Left ventricle myocardium inferior (tissue), 1 donor: ENCODE measurements around the gene DIRAS1. TPM values are rescaled to one million over a fixed set of nuclear protein-coding genes. Genes with fewer than 3 reads are reported as not detected.

Experiments used
- DNase-seq: peaks from one replicate; pipeline ENCODE4 v3.0.0-alpha.2; 2020
- H3K27ac ChIP-seq: fragments of 200-600 bp; replicated peaks from 2 replicates; pipeline ENCODE4 v1.8.0; 2021
- H3K27me3 ChIP-seq: fragments of 200-600 bp; 2 replicates; pipeline ENCODE4 v1.8.0; 2021; ENCODE audit warnings: low read depth
- H3K36me3 ChIP-seq: fragments of 200-600 bp; 2 replicates; pipeline ENCODE4 v1.8.0; 2021
- H3K4me1 ChIP-seq: fragments of 200-600 bp; 2 replicates; pipeline ENCODE4 v1.8.0; 2021
- H3K4me3 ChIP-seq: fragments of 200-600 bp; 2 replicates; pipeline ENCODE4 v1.8.0; 2021; ENCODE audit warnings: mild to moderate bottlenecking, moderate library complexity
- H3K9me3 ChIP-seq: fragments of 200-600 bp; replicated peaks from 2 replicates; pipeline ENCODE4 v1.8.0; 2021
- CTCF ChIP-seq: fragments of 200-600 bp; IDR thresholded peaks from 2 replicates; pipeline ENCODE4 v1.8.0; 2021; ENCODE audit warnings: antibody characterized with exemption, mild to moderate bottlenecking, borderline replicate concordance
- intact Hi-C: fragments of 100-400 bp; cut with micrococcal nuclease; formaldehyde crosslinking; loops from one replicate; pipeline ENCODE4 v1.11.0; 2022
- total RNA-seq: library from RNA; stranded (reverse); fragmentation: NEBNext Ultra II Directional; extraction: Animal tissue kit (Norgen Biotek cat#: 25700); gene quantifications from one replicate; pipeline ENCODE4 v1.2.1, GENCODE V29; 2021
- donor health status: DM: no; HTN: yes; CAD: no; lungs with severe emphysema.

Gene DIRAS1
- total RNA-seq, 1 donor from 2014 or later = 195 TPM

GRCh38 chr19:2719232-2719735 is 1.9 kb downstream of the DIRAS1 start:
- H3K27me3 ChIP-seq = peaks cover 84% of the 10 kb centered on the region
- peaks cover 12% of the 10 kb centered on the region for H3K9me3 ChIP-seq
- intact Hi-C loops = no loop called here
- TF ChIP-seq CTCF = no peak
- H3K4me1 ChIP-seq = peaks cover 46% of the 10 kb centered on the region
- peaks cover 5% of the 10 kb centered on the region for H3K36me3 ChIP-seq
- peak overlapping the region; percentile 94 for H3K27ac ChIP-seq
- H3K4me3 ChIP-seq = peak overlapping the region; percentile 73
- DNase-seq = no peak

- Histone ChIP-seq H3K9me3 (peaks cover 12% of the 10 kb centered on the region), H3K27me3 (peaks cover 70% of the 10 kb centered on the region), H3K4me1 (peaks cover 33% of the 10 kb centered on the region), H3K4me3 (no peak overlapping the region), H3K36me3 (peaks cover 5% of the 10 kb centered on the region), H3K27ac (peak overlapping the region; percentile 16)
- DNase-seq = no peak
- intact Hi-C loops = no loop called here
- no peak for TF ChIP-seq CTCF
Observed at GRCh38 chr19:2717638-2718541, 3.3 kb downstream of the DIRAS1 start.

GRCh38 chr19:2716722-2717637 is 4.2 kb downstream of the DIRAS1 start:
- Histone ChIP-seq H3K27me3 (peaks cover 61% of the 10 kb centered on the region), H3K27ac (no peak overlapping the region), H3K9me3 (peaks cover 12% of the 10 kb centered on the region), H3K4me1 (peaks cover 24% of the 10 kb centered on the region), H3K4me3 (no peak overlapping the region), H3K36me3 (peaks cover 5% of the 10 kb centered on the region)
- no peak for DNase-seq
- TF ChIP-seq CTCF = no peak
- intact Hi-C loops = no loop called here

- no peak overlapping the region for H3K27ac ChIP-seq
- H3K4me1 ChIP-seq = peaks cover 19% of the 10 kb centered on the region
- TF ChIP-seq CTCF = no peak
- DNase-seq = no peak
- no peak overlapping the region for H3K4me3 ChIP-seq
- peaks cover 54% of the 10 kb centered on the region for H3K27me3 ChIP-seq
- peaks cover 5% of the 10 kb centered on the region for H3K36me3 ChIP-seq
- H3K9me3 ChIP-seq = peaks cover 12% of the 10 kb centered on the region
- intact Hi-C loops = no loop called here
Observed at GRCh38 chr19:2716275-2716650, 4.9 kb downstream of the DIRAS1 start.
